HEK293 (cell line): ENCODE data around the gene VGLL3.

ENCODE experiments used
- ATF2 ChIP-seq: fragments of 450-650 bp; formaldehyde crosslinking; IDR thresholded peaks from 2 replicates; pipeline ENCODE4 v1.5.1; 2016; ENCODE audit warnings: missing biosample characterization, missing genetic modification characterization, low read depth
- CTCF ChIP-seq: fragments of 450-650 bp; formaldehyde crosslinking; IDR thresholded peaks from 2 replicates; pipeline ENCODE4 v1.5.1; 2016; ENCODE audit warnings: missing biosample characterization, missing genetic modification characterization
- MYNN ChIP-seq: fragments of 450-650 bp; formaldehyde crosslinking; IDR thresholded peaks from 2 replicates; pipeline ENCODE4 v1.5.1; 2016; ENCODE audit warnings: missing biosample characterization, missing genetic modification characterization, borderline replicate concordance
- PATZ1 ChIP-seq: fragments of 450-650 bp; formaldehyde crosslinking; IDR thresholded peaks from 2 replicates; pipeline ENCODE4 v1.5.1; 2016; ENCODE audit warnings: missing biosample characterization, missing genetic modification characterization
- REST ChIP-seq: fragments of 450-650 bp; formaldehyde crosslinking; IDR thresholded peaks from 2 replicates; pipeline ENCODE4 v1.5.1; 2016; ENCODE audit warnings: missing biosample characterization, missing genetic modification characterization
- ZBTB1 ChIP-seq: fragments of 450-650 bp; formaldehyde crosslinking; IDR thresholded peaks from 2 replicates; pipeline ENCODE4 v1.5.1; 2016; ENCODE audit warnings: missing biosample characterization, missing genetic modification characterization
- ZNF398 ChIP-seq: fragments of 450-650 bp; formaldehyde crosslinking; IDR thresholded peaks from 2 replicates; pipeline ENCODE4 v1.5.1; 2017; ENCODE audit warnings: missing biosample characterization, missing genetic modification characterization
- ZNF449 ChIP-seq: fragments of 450-650 bp; formaldehyde crosslinking; IDR thresholded peaks from 2 replicates; pipeline ENCODE4 v1.5.1; 2017; ENCODE audit warnings: missing biosample characterization, mild to moderate bottlenecking, missing genetic modification characterization, moderate library complexity
- ZNF660 ChIP-seq: fragments of 450-650 bp; IDR thresholded peaks from 2 replicates; pipeline ENCODE4 v1.5.1; 2018; ENCODE audit warnings: missing biosample characterization, mild to moderate bottlenecking, missing genetic modification characterization

GRCh38 chr3:86998569-86998968, 7.6 kb upstream of the VGLL3 start:
- TF ChIP-seq ZBTB1 (tag by site-specific recombination) (no peak), REST (no peak), CTCF (tag by site-specific recombination) (no peak), MYNN (tag by site-specific recombination) (no peak), PATZ1 (tag by site-specific recombination) (no peak), ZNF398 (tag by site-specific recombination) (no peak), ATF2 (tag by site-specific recombination) (no peak), ZNF449 (tag by site-specific recombination) (no peak), ZNF660 (tag by site-specific recombination) (no peak)
